Loucy (cell line): ENCODE data around the gene IL15RA.

Experiments
- EZH2phosphoT487 ChIP-seq: fragments of 200-600 bp; IDR thresholded peaks from 2 replicates; pipeline ENCODE4 v1.6.1; 2018; ENCODE audit warnings: antibody characterized with exemption, mild to moderate bottlenecking, moderate library complexity, borderline replicate concordance
- TF ChIP-seq, protein P1 (sequence below): fragments of 200-600 bp; sonication (generic); conservative IDR thresholded peaks from 2 replicates; pipeline ENCODE4 v1.5.1; 2014; ENCODE audit warnings: mild to moderate bottlenecking, antibody characterized with exemption, low read length

DNA sequence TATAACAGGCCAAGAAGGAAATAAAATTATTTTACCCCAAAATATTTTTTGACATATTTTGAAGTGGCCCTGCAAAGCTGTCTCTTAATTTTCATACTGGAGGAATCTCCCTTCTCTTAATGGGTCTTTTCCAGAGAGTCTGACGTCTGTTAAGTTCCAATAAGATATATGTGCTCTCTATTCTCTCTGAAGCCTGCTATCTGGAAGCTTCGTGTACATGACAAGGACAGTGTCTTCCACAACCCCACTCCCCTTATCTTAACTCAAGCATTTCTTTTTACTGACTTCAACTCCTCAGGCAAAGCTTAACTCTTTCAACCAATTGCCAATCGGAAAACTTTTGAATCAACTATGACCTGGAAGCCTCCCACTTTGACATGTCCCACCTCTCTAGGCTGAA is 29.2 kb upstream of the IL15RA start:
- TF ChIP-seq, protein P1, sequence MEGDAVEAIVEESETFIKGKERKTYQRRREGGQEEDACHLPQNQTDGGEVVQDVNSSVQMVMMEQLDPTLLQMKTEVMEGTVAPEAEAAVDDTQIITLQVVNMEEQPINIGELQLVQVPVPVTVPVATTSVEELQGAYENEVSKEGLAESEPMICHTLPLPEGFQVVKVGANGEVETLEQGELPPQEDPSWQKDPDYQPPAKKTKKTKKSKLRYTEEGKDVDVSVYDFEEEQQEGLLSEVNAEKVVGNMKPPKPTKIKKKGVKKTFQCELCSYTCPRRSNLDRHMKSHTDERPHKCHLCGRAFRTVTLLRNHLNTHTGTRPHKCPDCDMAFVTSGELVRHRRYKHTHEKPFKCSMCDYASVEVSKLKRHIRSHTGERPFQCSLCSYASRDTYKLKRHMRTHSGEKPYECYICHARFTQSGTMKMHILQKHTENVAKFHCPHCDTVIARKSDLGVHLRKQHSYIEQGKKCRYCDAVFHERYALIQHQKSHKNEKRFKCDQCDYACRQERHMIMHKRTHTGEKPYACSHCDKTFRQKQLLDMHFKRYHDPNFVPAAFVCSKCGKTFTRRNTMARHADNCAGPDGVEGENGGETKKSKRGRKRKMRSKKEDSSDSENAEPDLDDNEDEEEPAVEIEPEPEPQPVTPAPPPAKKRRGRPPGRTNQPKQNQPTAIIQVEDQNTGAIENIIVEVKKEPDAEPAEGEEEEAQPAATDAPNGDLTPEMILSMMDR, result no peak
- no peak for TF ChIP-seq EZH2phosphoT487
